B cell (primary cell): Measurements from ENCODE around the gene DHX30.

Experiments used
- EZH2 ChIP-seq: IDR thresholded peaks from 2 replicates; pipeline ENCODE4 v1.6.1; 2012; ENCODE audit warnings: borderline replicate concordance, low read depth, mild to moderate bottlenecking, moderate library complexity, low read length; ENCODE audit not compliant: insufficient read depth, poor library complexity, severe bottlenecking
- TF ChIP-seq, protein P1 (sequence below): fragments of 200-600 bp; IDR thresholded peaks from one replicate; pipeline ENCODE4 v1.8.0; 2022; ENCODE audit warnings: antibody characterized with exemption, mild to moderate bottlenecking

DNA sequence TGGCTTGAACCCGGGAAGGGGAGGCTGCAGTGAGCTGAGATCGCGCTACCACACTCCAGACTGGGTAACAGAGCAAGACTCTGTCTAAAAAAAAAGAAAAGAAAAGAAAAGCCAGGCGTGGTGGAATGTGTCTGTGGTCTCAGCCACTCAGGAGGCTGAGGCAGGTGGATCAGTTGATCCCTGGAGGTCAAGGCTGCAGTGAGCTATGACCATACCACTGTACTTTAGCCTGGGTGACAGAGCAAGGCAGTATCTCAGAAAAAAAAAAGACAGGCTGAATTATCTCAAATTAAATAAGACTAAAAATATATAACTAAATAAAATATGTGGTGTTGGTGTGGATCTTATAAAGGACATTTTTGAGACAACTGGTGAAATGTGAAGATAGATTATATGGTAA is 41.9 kb upstream of the DHX30 start:
- TF ChIP-seq EZH2, result no peak
- TF ChIP-seq, protein P1, sequence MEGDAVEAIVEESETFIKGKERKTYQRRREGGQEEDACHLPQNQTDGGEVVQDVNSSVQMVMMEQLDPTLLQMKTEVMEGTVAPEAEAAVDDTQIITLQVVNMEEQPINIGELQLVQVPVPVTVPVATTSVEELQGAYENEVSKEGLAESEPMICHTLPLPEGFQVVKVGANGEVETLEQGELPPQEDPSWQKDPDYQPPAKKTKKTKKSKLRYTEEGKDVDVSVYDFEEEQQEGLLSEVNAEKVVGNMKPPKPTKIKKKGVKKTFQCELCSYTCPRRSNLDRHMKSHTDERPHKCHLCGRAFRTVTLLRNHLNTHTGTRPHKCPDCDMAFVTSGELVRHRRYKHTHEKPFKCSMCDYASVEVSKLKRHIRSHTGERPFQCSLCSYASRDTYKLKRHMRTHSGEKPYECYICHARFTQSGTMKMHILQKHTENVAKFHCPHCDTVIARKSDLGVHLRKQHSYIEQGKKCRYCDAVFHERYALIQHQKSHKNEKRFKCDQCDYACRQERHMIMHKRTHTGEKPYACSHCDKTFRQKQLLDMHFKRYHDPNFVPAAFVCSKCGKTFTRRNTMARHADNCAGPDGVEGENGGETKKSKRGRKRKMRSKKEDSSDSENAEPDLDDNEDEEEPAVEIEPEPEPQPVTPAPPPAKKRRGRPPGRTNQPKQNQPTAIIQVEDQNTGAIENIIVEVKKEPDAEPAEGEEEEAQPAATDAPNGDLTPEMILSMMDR, result no peak
